ENCODE measurements around the gene CMTM3. TPM values are rescaled to one million over a fixed set of nuclear protein-coding genes. Genes with fewer than 3 reads are reported as not detected.
A peak's percentile ranks its signal among the peaks of the same experiment; 100 is the strongest.

CMTM3 gene
- total and polyA plus RNA-seq, 9 of the 15 experiments (the other 6 are each of a cell fraction or from before 2014, with no cell fraction given): 4.6 to 33.4 (median 17.5) TPM

DNA sequence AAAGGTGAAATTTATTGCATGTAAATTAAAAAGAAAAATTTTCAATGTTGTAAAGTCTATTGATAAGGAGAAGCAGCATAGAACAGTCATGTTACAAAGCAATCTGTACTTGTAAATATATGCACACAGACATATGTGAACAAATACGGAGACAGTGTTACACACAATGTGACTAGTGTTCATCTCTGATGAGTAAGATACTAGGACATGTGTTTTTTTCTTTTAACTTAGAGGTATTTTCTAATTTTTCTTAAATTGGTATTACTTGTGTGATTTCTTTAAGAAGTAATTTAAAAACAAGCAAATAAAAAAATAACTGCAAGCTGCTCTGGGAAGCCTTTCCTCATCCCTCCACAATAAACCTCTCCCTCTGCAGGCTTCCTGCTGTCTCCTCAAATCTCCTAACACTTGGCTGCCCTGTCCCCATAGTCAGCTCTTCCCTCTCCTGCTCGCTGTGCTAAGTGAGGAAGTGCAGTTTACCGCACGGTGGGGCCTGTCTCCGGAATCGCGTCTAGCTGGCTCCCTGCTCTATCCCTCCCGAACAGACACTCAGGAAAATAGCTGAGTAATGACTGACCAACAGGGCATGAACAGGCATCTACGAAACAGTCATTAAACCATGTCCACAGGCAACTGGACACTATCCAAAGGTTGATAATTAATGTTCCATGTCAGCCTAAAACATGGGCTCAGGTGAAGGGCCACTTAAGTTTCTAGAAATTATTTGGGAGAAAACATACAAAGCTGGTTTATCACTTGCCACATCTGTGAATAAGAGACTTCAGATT is 56.1 kb downstream of the CMTM3 start (continued):
- TF ChIP-seq, protein P1, sequence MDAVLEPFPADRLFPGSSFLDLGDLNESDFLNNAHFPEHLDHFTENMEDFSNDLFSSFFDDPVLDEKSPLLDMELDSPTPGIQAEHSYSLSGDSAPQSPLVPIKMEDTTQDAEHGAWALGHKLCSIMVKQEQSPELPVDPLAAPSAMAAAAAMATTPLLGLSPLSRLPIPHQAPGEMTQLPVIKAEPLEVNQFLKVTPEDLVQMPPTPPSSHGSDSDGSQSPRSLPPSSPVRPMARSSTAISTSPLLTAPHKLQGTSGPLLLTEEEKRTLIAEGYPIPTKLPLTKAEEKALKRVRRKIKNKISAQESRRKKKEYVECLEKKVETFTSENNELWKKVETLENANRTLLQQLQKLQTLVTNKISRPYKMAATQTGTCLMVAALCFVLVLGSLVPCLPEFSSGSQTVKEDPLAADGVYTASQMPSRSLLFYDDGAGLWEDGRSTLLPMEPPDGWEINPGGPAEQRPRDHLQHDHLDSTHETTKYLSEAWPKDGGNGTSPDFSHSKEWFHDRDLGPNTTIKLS (IDR thresholded peaks at IDR 0.05; ENCODE audit: borderline replicate concordance, low read depth): peak; percentile 75; the same call in 1 of the 2 replicates
- peak; percentile 99 for TF ChIP-seq ZNF316 (IDR thresholded peaks at IDR 0.05)
- peak; percentile 46; the same call in 1 of the 2 replicates for TF ChIP-seq MTA2 (IDR thresholded peaks at IDR 0.05; ENCODE audit: low read depth)
- peak; percentile 63; the same call in 1 of the 2 replicates for TF ChIP-seq ZNF24 (IDR thresholded peaks at IDR 0.05)
- TF ChIP-seq TOE1 (IDR thresholded peaks at IDR 0.05; ENCODE audit: borderline replicate concordance): peak; percentile 56; the same call in 1 of the 2 replicates
- TF ChIP-seq TOE1 (CRISPR knock-in tag; IDR thresholded peaks at IDR 0.05; ENCODE audit: borderline replicate concordance, low read depth): no peak
- peak; percentile 73 for TF ChIP-seq ETV1 (tag; conservative IDR thresholded peaks at IDR 0.05; ENCODE audit: low read depth)
- TF ChIP-seq KAT8 (IDR thresholded peaks at IDR 0.05; ENCODE audit: low read depth): no peak
- peak; percentile 66; the same call in 1 of the 2 replicates for TF ChIP-seq JUND (IDR thresholded peaks at IDR 0.05; ENCODE audit: borderline replicate concordance, low read depth, low read length)
- peak; percentile 58; the same call in 1 of the 3 replicates for TF ChIP-seq JUND (tag; IDR thresholded peaks at IDR 0.05; ENCODE audit: borderline replicate concordance, low read depth, low read length)
- TF ChIP-seq NR3C1 (CRISPR knock-in tag; IDR thresholded peaks at IDR 0.05): no peak
- no peak for TF ChIP-seq TFAM (CRISPR knock-in tag; conservative IDR thresholded peaks at IDR 0.05)
- TF ChIP-seq, protein P2, sequence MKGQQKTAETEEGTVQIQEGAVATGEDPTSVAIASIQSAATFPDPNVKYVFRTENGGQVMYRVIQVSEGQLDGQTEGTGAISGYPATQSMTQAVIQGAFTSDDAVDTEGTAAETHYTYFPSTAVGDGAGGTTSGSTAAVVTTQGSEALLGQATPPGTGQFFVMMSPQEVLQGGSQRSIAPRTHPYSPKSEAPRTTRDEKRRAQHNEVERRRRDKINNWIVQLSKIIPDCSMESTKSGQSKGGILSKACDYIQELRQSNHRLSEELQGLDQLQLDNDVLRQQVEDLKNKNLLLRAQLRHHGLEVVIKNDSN (CRISPR knock-in tag; IDR thresholded peaks at IDR 0.05): no peak
- TF ChIP-seq NCOA1 (IDR thresholded peaks at IDR 0.05; ENCODE audit: low read depth): peak; percentile 26; the same call in 1 of the 2 replicates
- TF ChIP-seq LEF1 (IDR thresholded peaks at IDR 0.05): peak; percentile 67
- TF ChIP-seq, protein P3, sequence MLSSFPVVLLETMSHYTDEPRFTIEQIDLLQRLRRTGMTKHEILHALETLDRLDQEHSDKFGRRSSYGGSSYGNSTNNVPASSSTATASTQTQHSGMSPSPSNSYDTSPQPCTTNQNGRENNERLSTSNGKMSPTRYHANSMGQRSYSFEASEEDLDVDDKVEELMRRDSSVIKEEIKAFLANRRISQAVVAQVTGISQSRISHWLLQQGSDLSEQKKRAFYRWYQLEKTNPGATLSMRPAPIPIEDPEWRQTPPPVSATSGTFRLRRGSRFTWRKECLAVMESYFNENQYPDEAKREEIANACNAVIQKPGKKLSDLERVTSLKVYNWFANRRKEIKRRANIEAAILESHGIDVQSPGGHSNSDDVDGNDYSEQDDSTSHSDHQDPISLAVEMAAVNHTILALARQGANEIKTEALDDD (IDR thresholded peaks at IDR 0.05): peak; percentile 74
- peak; percentile 76 for TF ChIP-seq CBFA2T3 (IDR thresholded peaks at IDR 0.05)
- TF ChIP-seq POLR2A (conservative IDR thresholded peaks at IDR 0.05): peak; percentile 26; the same call in 1 of the 2 replicates
- TF ChIP-seq CBX3 (IDR thresholded peaks at IDR 0.05; ENCODE audit: borderline replicate concordance in 1 of 2, low read length in 2 of 2): peak in 1 of 2 experiments; percentile 60; a peak in 1 of 3 replicates
- TF ChIP-seq, protein P4, sequence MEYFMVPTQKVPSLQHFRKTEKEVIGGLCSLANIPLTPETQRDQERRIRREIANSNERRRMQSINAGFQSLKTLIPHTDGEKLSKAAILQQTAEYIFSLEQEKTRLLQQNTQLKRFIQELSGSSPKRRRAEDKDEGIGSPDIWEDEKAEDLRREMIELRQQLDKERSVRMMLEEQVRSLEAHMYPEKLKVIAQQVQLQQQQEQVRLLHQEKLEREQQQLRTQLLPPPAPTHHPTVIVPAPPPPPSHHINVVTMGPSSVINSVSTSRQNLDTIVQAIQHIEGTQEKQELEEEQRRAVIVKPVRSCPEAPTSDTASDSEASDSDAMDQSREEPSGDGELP (CRISPR knock-in tag; IDR thresholded peaks at IDR 0.05; ENCODE audit: borderline replicate concordance): 0 out of 2 replicates have a peak, but pooled peaks have one; percentile 25
- TF ChIP-seq RFX7 (CRISPR knock-in tag; IDR thresholded peaks at IDR 0.05): no peak
- TF ChIP-seq ATF1 (CRISPR knock-in tag; IDR thresholded peaks at IDR 0.05): no peak
- TF ChIP-seq ATF1 (tag; IDR thresholded peaks at IDR 0.05): peak; percentile 67
- peak; percentile 61 for TF ChIP-seq KLF16 (IDR thresholded peaks at IDR 0.05)
- TF ChIP-seq SMARCC2 (IDR thresholded peaks at IDR 0.05; ENCODE audit: low read depth): peak; percentile 45; the same call in 1 of the 2 replicates
- 0 out of 2 replicates have a peak, but pooled peaks have one; percentile 14 for TF ChIP-seq DMBX1 (CRISPR knock-in tag; IDR thresholded peaks at IDR 0.05; ENCODE audit: borderline replicate concordance)
